Fibroblast of skin of abdomen (primary cell): Measurements from ENCODE around the gene CCDC17. TPM values are rescaled to one million over a fixed set of nuclear protein-coding genes. Genes with fewer than 3 reads are reported as not detected.
A peak's percentile ranks its signal among the peaks of the same experiment; 100 is the strongest.

Experiments
- DNase-seq: peaks from one replicate; pipeline ENCODE4 v3.0.0-alpha.2; 2013
- polyA plus RNA-seq, 2 experiments: library from polyadenylated mRNA; unstranded; fragments of 120-200 nt; gene quantifications; one replicate each; pipeline ENCODE4 v1.2.1, GENCODE V29; 2013; ENCODE audit not compliant: insufficient read length in 2 of 2

CCDC17 gene
- 0.36 TPM for polyA plus RNA-seq (2013, experiment 1 of 2; ENCODE audit: insufficient read length)
- polyA plus RNA-seq (2013, experiment 2 of 2; ENCODE audit: insufficient read length) = 0.16 TPM

DNA sequence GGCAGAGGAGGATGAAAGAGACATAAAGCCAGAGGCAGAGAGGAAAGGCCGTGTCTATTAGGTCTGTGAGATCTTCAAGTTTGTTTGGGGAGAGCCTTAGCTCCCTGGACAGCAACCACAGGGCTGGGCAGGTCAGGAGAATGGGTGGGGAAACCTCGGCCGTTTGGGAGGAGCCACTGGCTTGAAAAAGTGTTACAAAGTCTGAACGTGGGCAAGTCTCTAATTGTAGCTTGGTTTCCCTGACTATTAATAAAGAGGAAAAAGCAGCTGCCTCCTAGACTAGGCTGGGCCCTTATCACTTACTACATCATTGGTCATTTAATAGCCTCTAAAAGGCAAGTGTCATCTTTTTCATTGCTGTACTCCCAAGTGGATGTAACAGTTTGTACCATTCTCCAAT is at the start of gene CCDC17:
Gene CCDC17, minus strand, starts transcription at position 83 of the 400 bp plus-strand sequence. CDS start 145 bp downstream, outside the sequence.
- DNase-seq = no peak

DNA sequence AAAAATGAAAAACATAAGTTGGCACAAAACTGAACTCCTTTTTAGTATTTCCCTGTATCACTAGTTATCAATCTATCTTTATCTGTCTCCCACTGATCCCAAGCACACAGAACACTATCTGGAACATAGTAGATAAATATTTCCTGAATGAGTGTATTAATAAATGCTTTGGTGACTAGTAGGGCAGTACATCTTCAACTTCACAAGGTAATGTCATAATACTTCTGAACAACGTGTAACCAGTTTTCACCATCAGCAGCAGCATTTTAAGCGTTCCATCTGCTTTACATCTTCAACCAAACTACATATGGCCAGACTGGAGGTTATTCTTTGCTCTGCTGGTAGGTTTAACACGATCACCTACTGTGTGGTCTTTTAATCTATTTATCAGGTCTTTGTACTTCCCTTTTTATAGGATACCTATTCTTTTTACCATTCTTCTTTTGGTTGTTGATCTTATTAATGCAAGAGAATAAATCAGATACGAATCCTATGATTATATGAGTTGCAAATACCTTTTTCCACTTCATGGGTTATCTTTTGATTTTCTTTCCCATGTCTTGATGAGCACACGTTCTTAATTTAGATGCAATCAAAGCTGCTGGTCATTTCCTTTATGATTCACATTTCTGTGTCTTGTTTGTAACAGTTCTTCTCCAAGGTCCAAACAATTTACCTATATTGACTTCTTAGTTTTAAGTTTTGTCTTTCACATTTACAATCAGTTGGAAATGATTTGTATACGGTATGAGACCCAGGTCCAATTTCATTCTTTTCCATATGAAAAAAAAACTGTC is 46.2 kb upstream of the CCDC17 start:
- peak; percentile 56 for DNase-seq

DNA sequence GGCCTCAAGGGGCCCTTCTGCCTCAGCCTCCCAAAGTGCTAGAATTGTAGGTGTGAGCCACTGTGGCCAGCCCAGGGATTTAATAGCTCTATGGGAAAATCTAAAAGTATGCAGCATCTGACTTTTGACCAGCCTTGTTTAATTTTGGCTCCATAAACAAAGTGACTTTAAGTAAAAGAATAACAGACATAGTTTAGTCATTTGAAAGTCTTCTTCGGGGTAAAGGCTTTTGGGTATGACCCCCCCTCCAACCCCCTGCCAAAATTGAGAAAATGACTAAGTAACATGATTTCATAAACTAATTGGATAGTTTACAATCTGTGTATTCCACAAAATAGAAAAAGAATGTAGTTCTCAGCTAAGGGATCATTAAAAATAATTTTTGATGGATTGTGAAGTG is 45.5 kb upstream of the CCDC17 start:
- DNase-seq = no peak

DNA sequence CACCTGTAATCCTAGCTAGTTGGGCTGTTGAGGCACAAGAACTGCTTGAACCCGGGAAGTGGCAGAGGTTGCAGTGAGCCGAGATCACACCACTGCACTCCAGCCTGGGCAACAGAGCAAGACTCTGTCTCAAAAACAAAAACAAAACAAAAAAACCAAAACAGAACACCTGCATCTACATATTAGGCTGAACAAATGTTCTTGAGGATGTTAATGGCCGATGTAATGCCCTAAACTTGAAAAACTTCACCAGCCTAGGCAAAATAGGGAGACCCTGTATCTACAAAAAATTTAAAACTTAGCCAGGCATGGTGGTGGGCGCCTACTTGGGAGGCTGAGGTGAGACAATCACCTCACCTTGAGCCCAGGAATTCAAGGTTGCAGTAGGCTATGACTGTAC is 44.7 kb upstream of the CCDC17 start:
- no peak for DNase-seq

DNA sequence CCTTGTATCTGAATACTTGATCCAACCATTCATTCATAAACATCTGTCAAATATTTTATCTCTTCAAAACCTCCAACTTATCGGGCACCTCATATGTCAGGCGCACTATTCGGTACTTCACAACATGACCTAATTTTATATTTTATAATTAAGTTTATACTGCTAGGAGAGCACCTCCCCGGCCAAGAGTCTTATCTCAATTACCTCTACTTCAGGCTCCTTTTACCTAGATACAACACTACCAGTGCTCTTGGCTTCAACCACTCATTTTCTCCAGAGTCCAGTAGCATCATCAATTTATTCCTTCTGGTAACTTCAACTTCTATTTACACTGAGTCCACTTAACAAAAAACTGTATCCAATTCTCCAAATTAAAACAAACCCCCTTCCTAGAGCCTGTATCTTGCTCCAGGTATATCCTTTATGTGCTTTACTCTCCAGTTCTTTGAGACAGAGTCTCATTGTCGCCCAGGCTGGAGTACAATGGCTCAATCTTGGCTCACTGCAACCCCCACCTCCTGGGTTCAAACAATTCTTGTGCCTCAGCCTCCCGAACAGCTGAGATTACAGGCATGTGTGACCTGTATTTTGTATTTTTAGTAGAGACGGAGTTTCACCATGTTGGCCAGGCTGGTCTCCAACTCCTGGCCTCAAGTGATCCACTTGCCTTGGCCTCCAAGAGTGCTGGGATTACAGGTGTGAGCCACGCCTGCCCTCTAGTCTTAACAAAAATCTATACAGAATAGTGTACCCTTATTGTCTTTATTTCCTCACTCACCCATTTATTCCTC is 43.7 kb upstream of the CCDC17 start:
- DNase-seq = no peak

DNA sequence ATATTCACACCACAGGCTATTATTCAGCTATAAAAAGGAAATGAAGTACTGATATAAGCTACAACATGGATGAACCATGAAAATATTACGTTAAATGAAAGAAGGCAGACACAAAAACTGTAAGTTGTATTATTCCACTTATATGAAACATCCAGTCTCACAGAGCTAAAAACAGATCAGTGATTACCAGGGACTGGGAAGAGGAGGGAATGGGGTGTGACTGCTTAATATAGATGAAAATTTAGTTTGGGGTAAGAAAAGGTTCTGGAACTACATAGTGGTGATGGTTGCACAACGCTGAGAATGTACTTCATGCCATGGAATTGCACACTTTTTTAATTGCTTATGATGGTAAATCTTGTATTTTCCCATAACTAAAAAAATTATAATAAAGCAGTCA is 43.0 kb upstream of the CCDC17 start:
- DNase-seq = no peak

DNA sequence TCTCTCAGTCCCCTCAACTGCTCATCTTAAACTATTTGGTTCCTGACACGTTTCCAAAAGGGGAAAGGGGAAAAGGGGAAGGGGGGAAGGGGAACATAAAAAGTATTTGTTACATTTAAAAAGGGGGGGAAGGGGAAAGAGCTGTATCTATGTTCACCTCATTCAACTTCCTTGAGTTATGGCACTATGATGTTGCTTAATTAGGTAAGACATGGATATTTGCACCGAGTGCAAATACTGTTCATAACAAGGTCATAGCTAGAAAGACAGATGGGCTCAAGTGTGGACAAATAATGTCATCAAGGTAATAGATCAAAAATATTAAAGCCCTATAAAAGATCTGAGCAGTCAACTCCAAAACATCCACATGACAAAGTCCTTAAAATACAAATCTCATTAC is 36.5 kb upstream of the CCDC17 start:
- DNase-seq = no peak

DNA sequence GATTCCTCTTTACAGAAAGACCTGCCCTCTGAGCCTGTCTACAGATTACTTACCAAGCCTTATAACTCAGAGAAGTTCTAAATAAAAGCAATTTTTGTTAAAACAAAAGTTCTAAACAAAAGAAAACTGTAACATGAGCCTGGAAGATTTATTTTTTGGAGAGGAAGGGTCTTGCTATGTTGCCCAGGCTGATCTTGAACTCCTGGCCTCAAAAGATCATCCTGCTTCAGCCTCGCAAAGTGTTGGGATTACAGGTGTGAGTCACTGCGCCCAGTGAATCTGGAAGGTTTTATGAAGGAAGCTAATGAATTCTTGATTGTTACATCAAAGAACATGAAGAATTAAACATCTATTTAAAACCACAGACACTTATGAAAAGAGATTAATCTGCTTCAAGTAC is 35.4 kb upstream of the CCDC17 start:
- no peak for DNase-seq

DNA sequence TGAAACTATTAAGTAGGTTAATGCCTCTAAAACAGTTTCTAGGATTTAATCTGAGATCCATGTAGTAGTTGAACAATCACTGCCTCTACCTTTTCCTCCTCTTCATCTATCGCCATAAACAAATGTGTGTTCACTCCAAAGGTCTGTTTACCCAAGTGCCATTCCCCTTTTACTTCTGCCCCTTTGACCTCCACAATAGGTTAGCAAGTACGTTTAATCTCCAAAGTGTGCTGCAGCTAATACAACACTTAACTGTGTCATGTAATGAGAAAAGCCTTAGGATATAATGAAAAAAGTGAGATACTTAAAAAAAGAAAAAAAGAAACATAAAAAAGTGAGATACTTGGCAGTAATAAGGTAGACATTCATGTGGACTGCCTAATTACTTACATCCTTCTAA is 34.3 kb upstream of the CCDC17 start:
- DNase-seq = no peak

DNA sequence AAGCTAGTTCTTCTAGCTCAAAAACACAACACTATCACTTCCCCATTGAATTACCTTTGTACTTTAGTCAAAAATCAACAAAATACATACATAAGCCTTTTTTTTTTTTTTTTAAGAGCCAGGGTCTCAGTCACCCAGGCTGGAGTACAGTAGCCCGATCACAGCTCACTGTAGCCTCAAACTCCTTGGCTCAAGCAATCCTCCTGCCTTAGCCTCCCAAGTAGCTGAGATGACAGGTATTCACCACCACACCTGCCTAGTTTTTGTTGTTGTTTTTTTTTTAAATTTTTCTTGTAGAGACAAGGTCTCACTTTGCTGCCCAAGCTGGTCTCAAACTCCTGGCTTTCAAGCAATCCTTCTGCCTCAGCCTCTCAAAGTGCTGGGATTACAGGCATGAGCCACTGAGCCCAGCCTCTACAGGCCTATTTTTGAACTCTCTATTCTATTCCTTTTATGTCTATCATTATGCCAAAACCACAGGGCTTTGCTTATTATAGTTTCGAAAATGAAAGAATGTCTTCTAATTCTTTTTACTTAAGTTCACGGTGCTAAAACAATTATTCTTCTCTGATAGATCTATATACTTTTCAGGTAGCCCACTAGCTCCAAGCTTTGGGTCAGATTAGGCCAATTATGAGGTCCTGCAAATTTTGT is 32.8 kb upstream of the CCDC17 start:
- no peak for DNase-seq

DNA sequence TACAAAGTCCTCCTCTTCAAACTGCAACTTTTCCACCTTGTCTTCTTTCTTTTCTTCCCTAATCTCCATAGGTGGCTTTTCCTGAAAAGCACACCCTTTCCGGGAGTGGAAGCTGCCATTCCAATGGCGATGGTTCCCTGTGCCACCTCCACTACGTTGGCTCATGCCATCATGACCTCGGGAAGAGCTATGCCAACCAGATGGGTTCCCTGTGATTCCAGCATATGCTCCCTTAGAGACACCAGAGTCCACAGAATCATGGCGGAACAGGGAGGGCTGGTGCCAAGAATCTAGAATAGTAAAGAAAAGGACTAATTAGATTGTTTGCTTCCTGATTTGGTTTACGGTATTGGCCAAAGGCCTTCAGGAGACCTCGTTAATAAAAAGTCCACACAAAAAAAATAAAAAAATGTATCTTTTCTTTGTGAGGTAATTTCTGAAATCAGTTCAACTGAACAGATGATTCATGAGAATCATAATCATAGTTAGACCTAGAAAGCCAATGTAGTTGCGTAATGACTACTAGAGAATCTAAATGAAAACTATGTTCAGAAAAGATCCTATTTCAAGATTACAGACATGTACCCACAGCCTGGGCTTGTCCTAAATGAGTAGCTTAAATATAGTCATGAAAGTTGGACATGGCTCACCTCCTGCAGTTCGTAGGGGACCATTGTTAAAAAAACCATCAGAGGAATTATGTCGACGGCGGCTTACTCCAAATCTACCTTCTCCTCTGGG is 30.9 kb upstream of the CCDC17 start:
- peak; percentile 13 for DNase-seq

DNA sequence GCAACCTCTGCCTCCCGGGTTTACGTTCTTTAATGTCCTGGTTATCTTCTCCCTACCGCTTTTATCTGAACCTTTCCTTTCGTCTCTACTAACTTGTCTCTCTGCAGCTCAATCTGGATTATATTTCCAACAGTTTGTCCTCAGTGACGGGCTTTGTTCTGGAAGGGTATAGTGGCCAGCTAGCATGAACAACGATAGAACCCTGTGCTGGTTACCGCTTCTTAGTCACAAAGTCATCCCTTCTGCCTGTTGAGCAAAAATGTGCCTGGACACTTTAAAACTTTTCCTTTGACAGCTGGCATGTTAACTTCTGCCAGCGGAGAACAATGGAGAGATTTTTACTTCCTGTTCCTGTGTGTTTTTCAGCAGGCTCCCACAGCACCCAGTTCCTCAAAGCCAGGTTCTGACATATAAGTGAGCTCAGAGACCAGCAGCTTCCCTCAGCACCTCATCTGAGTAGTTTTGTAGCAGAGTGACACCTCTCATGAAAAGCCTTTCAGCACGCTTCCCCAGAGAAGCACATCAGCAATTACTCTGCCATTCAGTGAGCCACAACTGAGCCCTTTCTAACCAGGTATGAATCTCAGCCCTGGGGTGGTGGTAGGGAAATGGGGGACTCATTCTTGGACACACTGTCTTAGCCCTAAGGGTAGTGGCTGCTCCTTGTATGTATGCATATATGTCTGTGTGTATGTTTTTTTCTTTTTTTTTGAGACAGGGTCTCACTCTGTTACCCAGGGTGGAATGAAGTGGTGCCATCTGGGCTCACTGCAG is 23.6 kb upstream of the CCDC17 start:
- no peak for DNase-seq

DNA sequence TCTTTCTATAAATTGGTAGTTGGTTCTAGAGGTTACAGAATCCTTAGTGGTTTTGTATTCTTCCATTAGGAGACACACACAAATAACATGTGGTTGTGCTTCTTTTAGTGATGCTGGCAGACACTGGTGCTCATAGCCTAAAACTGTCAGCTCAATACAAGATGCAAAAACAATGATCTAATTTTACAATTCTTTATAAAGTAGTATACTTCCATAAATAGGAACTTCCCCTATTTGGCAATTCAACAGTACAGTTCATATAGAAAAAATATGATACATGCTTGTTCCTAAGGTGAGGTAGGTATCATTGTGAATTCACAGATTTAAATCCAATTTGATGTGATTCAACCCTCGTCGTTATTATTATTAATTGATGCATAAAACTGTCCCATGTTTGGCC is 20.8 kb upstream of the CCDC17 start:
- no peak for DNase-seq

DNA sequence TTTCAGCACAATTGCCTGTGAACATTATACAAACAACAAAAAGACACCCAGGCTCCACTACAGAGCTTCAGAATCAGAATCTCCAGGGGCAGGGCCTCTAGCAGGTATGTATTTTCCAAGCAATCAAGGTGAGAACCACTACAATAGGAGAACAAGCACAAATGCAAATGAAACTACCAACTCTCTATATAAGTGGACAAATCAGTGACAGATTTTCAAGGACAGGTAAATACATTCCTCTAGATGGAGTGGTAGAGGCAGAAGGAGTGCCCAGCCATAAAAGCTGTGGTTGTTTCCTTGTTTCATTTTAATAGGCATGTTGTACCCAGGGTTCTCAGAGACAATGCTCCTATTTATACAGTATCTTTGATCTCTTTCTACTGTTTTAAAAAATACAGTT is 20.1 kb upstream of the CCDC17 start:
- DNase-seq = no peak

DNA sequence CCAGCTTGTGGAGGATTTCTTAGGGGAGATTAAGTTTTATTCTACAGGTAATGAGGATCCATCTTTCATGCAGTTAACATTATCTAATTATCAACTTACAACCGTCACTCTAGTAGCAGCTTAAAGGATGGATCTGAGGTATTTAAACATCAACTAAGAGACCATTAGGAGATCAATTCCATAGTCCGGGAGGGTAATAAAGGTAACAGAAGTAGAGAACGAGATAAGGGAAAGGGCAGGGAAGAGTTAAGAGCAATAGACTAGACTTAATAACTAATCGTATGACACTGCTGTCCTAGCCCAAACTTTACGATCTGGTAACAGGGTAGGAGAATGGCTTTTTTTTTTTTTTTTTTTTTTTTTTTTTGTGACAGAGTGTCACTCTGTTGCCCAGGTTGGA is 19.5 kb upstream of the CCDC17 start:
- DNase-seq = no peak

DNA sequence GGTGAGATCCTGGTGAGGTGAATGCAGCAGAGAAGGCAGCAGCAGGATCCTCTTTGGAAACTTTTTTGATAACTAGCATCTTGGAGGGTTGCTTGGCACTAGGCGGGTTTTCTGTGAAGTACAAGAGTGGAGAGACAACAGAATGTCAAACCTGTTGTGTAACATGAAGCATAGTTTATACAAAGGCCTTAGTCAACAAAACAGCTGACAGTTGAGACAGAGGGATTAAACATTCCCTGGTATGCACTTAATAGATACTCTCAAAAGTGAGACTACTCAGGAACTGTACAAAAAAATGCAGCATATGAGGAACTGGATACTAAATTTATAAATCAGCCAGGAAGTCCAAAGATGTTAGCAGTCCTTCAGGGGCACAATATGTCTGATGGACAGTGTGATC is 16.4 kb upstream of the CCDC17 start:
- DNase-seq = no peak

DNA sequence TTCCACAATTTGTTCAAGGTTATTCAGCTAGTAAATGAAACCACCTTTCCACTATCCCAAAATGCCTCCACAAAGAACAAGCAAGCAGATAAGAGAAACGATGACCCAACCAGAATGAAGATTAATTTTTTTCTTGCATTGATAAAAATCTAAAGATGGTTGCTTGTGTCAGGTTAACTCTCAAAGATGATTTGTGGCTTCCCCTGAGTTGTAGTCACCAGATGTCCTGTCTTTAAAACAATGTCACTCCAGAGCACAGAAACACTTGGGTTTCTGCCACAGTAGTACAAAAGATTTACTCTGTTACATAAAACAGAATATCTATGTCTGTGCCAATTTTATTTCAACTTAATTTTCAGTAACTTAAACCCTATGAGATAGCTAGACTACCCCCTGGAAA is 11.4 kb upstream of the CCDC17 start:
- DNase-seq = no peak

DNA sequence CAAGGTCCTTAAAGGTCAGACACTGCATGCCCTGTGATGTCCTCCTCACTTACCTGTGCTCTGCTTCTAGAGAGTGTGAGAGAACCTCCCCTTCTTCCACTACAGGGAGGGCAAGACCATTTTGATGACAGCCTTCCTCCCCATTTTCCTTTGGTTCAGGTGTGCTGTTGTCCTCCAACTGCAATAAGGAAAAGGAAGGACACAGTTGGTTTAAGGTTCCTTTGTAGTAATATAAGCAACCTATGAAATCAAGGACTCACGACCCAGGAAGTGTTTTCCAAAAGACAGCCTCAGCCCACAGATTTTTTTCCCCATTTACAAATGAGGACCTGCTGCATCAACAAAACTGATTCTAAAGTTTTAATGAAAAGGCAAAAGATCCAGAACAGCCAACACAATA is 6.6 kb upstream of the CCDC17 start:
- DNase-seq = no peak

DNA sequence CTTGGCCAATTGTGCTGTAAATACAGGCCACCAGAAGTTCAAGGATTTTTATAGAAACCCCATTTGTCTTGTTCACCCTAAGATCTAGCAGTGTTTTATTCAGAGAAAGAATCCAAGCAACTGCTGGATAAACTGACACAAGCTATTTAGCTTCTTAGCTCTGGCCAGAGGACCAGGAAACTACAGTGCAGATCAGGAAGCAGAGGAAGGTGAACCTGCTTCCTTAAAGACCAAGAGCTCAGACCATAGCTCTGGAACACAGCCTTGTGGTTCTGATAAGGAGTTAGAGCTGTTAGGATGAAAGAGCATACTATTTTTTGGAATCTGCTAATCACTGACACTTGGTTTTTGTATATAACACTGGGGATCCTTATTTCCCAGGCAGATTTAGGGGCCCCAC is 5.2 kb upstream of the CCDC17 start:
- DNase-seq = no peak

DNA sequence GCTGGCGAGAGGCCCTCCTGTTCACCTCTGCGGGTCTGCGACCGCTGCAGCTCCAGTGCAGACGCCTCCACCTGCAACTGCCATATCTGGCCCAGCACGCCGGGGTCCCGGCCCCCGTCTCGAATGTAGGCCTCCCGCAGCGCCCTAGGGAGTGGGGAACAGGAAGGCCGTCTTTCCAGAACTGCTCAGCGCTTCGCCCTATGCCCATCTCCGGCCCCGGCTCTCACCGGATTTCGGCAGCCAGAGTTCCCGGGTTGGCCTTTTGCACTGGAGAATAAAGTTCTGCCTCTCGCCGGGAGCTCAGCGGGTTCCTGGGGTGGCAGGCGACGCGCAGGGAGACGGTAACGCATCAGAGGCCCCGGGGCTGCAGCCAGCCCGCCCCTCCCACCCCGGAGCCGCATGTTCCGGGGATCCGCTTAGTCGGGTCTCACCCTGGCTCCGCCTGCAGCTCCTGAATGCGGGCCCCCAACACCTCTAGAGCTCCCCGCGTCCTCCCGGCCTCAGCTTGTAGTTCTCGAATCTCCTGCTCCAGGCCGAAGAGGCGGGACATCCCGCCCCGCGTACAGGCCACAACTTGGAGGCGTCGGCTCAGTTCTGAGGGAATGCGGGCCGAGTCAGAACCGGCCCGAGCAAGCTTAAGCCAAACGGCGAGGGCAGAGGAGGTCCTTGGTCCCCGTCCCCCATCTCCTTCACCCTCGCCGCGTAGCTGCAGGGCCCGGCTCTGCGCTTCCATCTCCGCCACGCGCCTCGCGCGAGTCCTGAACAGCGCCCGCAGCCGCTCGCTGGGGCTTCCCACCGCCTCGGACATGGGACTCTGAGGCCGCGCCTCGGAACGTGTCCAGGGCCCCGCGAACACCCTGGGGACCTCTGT is 1.1 kb downstream of the CCDC17 start:
- no peak for DNase-seq
